ENCODE data around the gene GLYATL2.

GLYATL2 gene

DNA sequence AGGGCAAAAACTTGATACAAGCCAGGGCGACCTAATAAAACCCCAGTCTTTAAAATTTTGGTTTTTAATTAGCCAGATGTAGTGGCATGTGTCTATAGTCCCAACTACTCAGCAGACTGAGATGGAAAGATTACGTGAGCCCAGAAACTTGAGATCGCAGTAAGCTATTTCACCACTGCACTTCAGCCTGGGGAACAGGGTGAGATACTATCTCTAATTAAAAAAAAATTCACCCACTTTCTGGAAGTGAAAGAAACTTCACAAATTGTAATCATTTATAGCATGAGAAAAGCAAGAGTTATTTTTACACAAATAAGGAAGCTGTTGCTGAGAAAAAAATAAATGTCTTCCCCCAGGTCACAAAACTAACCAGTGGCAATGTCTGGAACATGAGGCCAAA lies 882 bp upstream of the GLYATL2 start:
- H3K9me3 ChIP-seq (ENCODE audit: control insufficient read depth, low read length), result no peaks in the 10 kb centered on the region
- no peak overlapping the region for H4K8ac ChIP-seq (ENCODE audit: low read length)

GRCh38 chr11:58837707-58838388 lies 6.7 kb downstream of the GLYATL2 start:
- no peak overlapping the region for H2AFZ ChIP-seq (ENCODE audit: low read depth, low read length)
- H3K9ac ChIP-seq (ENCODE audit: low read length), result no peak overlapping the region
- no peak for DNase-seq
- no peaks in the 10 kb centered on the region for H3K36me3 ChIP-seq (ENCODE audit: control insufficient read depth in 1 of 2, insufficient read depth in 2 of 2, low read depth in 1 of 2, low read length in 2 of 2)
- no peak overlapping the region for H3K18ac ChIP-seq (ENCODE audit: low read depth in 1 of 2, low read length in 2 of 2)
- no peak overlapping the region for H4K91ac ChIP-seq (ENCODE audit: low read length)
- H2BK12ac ChIP-seq (ENCODE audit: low read length in 2 of 2), result no peak overlapping the region
- no peak overlapping the region for H2BK15ac ChIP-seq (ENCODE audit: low read depth, poor library complexity, severe bottlenecking)
- no peaks in the 10 kb centered on the region for H3K79me1 ChIP-seq (replicated peaks; ENCODE audit: low read length, poor library complexity, severe bottlenecking)
- no peak overlapping the region for H3K4me2 ChIP-seq (ENCODE audit: low read length, poor library complexity, severe bottlenecking)
- 82% methylated on average over 5 of the region's 5 CpGs for WGBS
- no peaks in the 10 kb centered on the region for H3K9me3 ChIP-seq (ENCODE audit: control insufficient read depth, low read length)
- H3K27ac ChIP-seq (ENCODE audit: low read length, poor library complexity, severe bottlenecking), result no peak overlapping the region
- H3K14ac ChIP-seq (ENCODE audit: low read length in 2 of 2), result no peak overlapping the region
- no peaks in the 10 kb centered on the region for H3K27me3 ChIP-seq (ENCODE audit: control insufficient read depth in 1 of 2, insufficient read depth in 1 of 2, low read length in 2 of 2)
- H4K8ac ChIP-seq (ENCODE audit: low read length), result no peak overlapping the region
- no peak overlapping the region for H3K4me3 ChIP-seq (ENCODE audit: insufficient read depth in 1 of 2, low read depth in 1 of 2, low read length in 2 of 2)
- no peak overlapping the region for H2BK5ac ChIP-seq (ENCODE audit: low read depth, low read length, poor library complexity, severe bottlenecking)
- H3K4me1 ChIP-seq (ENCODE audit: control insufficient read depth, insufficient read depth, low read depth, low read length), result no peaks in the 10 kb centered on the region
- no peak overlapping the region for H3K23ac ChIP-seq (ENCODE audit: low read length in 2 of 2)
- H2AK5ac ChIP-seq (ENCODE audit: low read length, severe bottlenecking), result no peak overlapping the region
- H3K4ac ChIP-seq (ENCODE audit: low read depth in 1 of 2, low read length in 2 of 2), result no peak overlapping the region
- no peak overlapping the region for H2BK120ac ChIP-seq (ENCODE audit: low read depth, low read length)

More for the DNA sequence above, 882 bp upstream of the GLYATL2 start:
- H3K4me3 ChIP-seq (ENCODE audit: insufficient read depth in 1 of 2, low read depth in 1 of 2, low read length in 2 of 2), result no peak overlapping the region
- H3K36me3 ChIP-seq (ENCODE audit: control insufficient read depth in 1 of 2, insufficient read depth in 2 of 2, low read depth in 1 of 2, low read length in 2 of 2), result no peaks in the 10 kb centered on the region
- no peak overlapping the region for H2BK5ac ChIP-seq (ENCODE audit: low read depth, low read length, poor library complexity, severe bottlenecking)
- H3K79me1 ChIP-seq (replicated peaks; ENCODE audit: low read length, poor library complexity, severe bottlenecking), result no peaks in the 10 kb centered on the region
- H2BK12ac ChIP-seq (ENCODE audit: low read length in 2 of 2), result no peak overlapping the region
- no peak overlapping the region for H2AFZ ChIP-seq (ENCODE audit: low read depth, low read length)
- H3K14ac ChIP-seq (ENCODE audit: low read length in 2 of 2), result no peak overlapping the region
- H3K27me3 ChIP-seq (ENCODE audit: control insufficient read depth in 1 of 2, insufficient read depth in 1 of 2, low read length in 2 of 2), result no peaks in the 10 kb centered on the region
- no peak overlapping the region for H3K18ac ChIP-seq (ENCODE audit: low read depth in 1 of 2, low read length in 2 of 2)
- H3K4ac ChIP-seq (ENCODE audit: low read depth in 1 of 2, low read length in 2 of 2), result no peak overlapping the region
- no peaks in the 10 kb centered on the region for H3K4me1 ChIP-seq (ENCODE audit: control insufficient read depth, insufficient read depth, low read depth, low read length)
- H3K27ac ChIP-seq (ENCODE audit: low read length, poor library complexity, severe bottlenecking), result no peak overlapping the region
- H2BK15ac ChIP-seq (ENCODE audit: low read depth, poor library complexity, severe bottlenecking), result no peak overlapping the region
- no peak overlapping the region for H4K91ac ChIP-seq (ENCODE audit: low read length)
- H3K4me2 ChIP-seq (ENCODE audit: low read length, poor library complexity, severe bottlenecking), result no peak overlapping the region
- no peak overlapping the region for H3K9ac ChIP-seq (ENCODE audit: low read length)
- 94% methylated on average over 2 of the region's 3 CpGs for WGBS
- DNase-seq, result no peak
- no peak overlapping the region for H2BK120ac ChIP-seq (ENCODE audit: low read depth, low read length)
- no peak overlapping the region for H3K23ac ChIP-seq (ENCODE audit: low read length in 2 of 2)
- H2AK5ac ChIP-seq (ENCODE audit: low read length, severe bottlenecking), result no peak overlapping the region

DNA sequence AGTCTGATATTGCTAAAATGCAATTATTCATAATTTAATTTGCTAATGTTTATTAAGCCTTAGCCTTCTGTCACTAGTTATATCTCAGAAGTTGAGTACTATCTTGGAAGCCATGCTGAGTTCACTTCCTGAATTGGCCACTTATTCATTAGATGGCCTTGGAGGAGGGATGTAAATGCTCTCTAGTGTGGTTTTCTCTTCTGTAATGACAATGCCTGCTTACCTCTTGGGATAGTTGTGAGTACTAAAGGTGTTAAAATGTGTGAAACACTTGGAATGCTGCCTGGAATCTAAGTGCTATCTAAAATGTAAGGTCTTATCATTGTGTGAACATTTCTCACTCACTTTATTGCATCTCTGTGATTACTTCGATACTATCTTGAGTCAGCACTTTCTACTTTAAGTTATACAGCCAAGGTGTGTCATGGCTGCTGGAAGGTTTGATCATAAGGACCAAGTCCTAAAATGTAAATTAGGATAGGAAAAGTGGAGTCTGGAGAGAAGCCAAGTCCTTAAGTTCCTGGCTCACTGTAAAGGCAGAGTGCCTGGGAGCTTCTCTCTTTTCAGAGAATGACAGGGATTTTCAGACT lies 12.4 kb downstream of the GLYATL2 start:
- H3K27ac ChIP-seq (ENCODE audit: low read length, poor library complexity, severe bottlenecking), result no peak overlapping the region
- no peaks in the 10 kb centered on the region for H3K36me3 ChIP-seq (ENCODE audit: control insufficient read depth in 1 of 2, insufficient read depth in 2 of 2, low read depth in 1 of 2, low read length in 2 of 2)
- H3K23ac ChIP-seq (ENCODE audit: low read length in 2 of 2), result no peak overlapping the region
- H4K91ac ChIP-seq (ENCODE audit: low read length), result no peak overlapping the region
- H3K79me1 ChIP-seq (replicated peaks; ENCODE audit: low read length, poor library complexity, severe bottlenecking), result no peaks in the 10 kb centered on the region
- H2BK5ac ChIP-seq (ENCODE audit: low read depth, low read length, poor library complexity, severe bottlenecking), result no peak overlapping the region
- no peaks in the 10 kb centered on the region for H3K9me3 ChIP-seq (ENCODE audit: control insufficient read depth, low read length)
- H2BK15ac ChIP-seq (ENCODE audit: low read depth, poor library complexity, severe bottlenecking), result no peak overlapping the region
- no peak overlapping the region for H2AK5ac ChIP-seq (ENCODE audit: low read length, severe bottlenecking)
- no peak overlapping the region for H2BK12ac ChIP-seq (ENCODE audit: low read length in 2 of 2)
- no peaks in the 10 kb centered on the region for H3K27me3 ChIP-seq (ENCODE audit: control insufficient read depth in 1 of 2, insufficient read depth in 1 of 2, low read length in 2 of 2)
- no peaks in the 10 kb centered on the region for H3K4me1 ChIP-seq (ENCODE audit: control insufficient read depth, insufficient read depth, low read depth, low read length)
- no peak overlapping the region for H3K9ac ChIP-seq (ENCODE audit: low read length)
- no peak overlapping the region for H4K8ac ChIP-seq (ENCODE audit: low read length)
- no CpG with 5 or more reads among the region's 1 CpG for WGBS
- H3K4me3 ChIP-seq (ENCODE audit: insufficient read depth in 1 of 2, low read depth in 1 of 2, low read length in 2 of 2), result no peak overlapping the region
- H3K14ac ChIP-seq (ENCODE audit: low read length in 2 of 2), result no peak overlapping the region
- no peak for DNase-seq
- no peak overlapping the region for H3K18ac ChIP-seq (ENCODE audit: low read depth in 1 of 2, low read length in 2 of 2)
- H2AFZ ChIP-seq (ENCODE audit: low read depth, low read length), result no peak overlapping the region
- H2BK120ac ChIP-seq (ENCODE audit: low read depth, low read length), result no peak overlapping the region
- H3K4me2 ChIP-seq (ENCODE audit: low read length, poor library complexity, severe bottlenecking), result no peak overlapping the region
- no peak overlapping the region for H3K4ac ChIP-seq (ENCODE audit: low read depth in 1 of 2, low read length in 2 of 2)

DNA sequence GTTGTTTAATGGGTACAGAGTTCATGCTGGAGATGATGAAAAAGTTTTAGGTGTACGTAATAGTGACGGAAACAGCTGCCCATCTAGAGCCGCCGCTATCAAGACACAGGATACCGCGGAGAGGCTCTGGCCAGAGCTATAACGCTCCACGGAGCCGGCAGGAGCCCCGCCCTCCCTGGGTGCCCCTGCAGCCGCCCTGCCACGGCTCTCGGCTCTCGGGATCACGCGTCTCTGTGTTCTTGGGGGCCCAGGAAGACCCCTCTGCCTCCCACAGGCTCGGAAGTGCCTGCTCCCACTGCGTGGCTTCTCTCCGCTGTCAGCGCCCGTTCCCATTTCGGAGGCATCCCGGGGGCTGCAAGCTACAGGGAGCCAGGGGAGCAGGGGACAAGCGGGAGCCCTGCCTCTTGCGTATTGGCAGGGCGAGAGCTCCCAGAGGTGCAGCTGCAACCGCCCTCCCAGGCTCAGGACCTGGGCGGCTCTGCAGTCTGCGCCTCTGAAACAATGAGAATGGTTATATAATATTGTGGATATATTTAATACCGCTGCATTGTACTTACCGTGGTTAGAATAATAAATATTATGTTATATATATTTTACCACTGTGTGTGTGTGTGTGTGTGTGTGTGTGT lies 13.7 kb downstream of the GLYATL2 start:
- no peak overlapping the region for H3K14ac ChIP-seq (ENCODE audit: low read length in 2 of 2)
- no peak overlapping the region for H3K4ac ChIP-seq (ENCODE audit: low read depth in 1 of 2, low read length in 2 of 2)
- H2BK15ac ChIP-seq (ENCODE audit: low read depth, poor library complexity, severe bottlenecking), result no peak overlapping the region
- no peak for DNase-seq
- no peak overlapping the region for H2BK5ac ChIP-seq (ENCODE audit: low read depth, low read length, poor library complexity, severe bottlenecking)
- no peak overlapping the region for H3K18ac ChIP-seq (ENCODE audit: low read depth in 1 of 2, low read length in 2 of 2)
- no peaks in the 10 kb centered on the region for H3K36me3 ChIP-seq (ENCODE audit: control insufficient read depth in 1 of 2, insufficient read depth in 2 of 2, low read depth in 1 of 2, low read length in 2 of 2)
- H4K8ac ChIP-seq (ENCODE audit: low read length), result no peak overlapping the region
- peaks cover 4% of the 10 kb centered on the region for H3K9me3 ChIP-seq (ENCODE audit: control insufficient read depth, low read length)
- H3K4me2 ChIP-seq (ENCODE audit: low read length, poor library complexity, severe bottlenecking), result no peak overlapping the region
- H2BK120ac ChIP-seq (ENCODE audit: low read depth, low read length), result no peak overlapping the region
- H3K4me1 ChIP-seq (ENCODE audit: control insufficient read depth, insufficient read depth, low read depth, low read length), result no peaks in the 10 kb centered on the region
- H3K9ac ChIP-seq (ENCODE audit: low read length), result no peak overlapping the region
- WGBS, result 83% methylated on average over 24 of the region's 31 CpGs
- no peak overlapping the region for H2AK5ac ChIP-seq (ENCODE audit: low read length, severe bottlenecking)
- H3K27ac ChIP-seq (ENCODE audit: low read length, poor library complexity, severe bottlenecking), result no peak overlapping the region
- no peak overlapping the region for H4K91ac ChIP-seq (ENCODE audit: low read length)
- no peaks in the 10 kb centered on the region for H3K27me3 ChIP-seq (ENCODE audit: control insufficient read depth in 1 of 2, insufficient read depth in 1 of 2, low read length in 2 of 2)
- H2BK12ac ChIP-seq (ENCODE audit: low read length in 2 of 2), result no peak overlapping the region
- no peaks in the 10 kb centered on the region for H3K79me1 ChIP-seq (replicated peaks; ENCODE audit: low read length, poor library complexity, severe bottlenecking)
- no peak overlapping the region for H3K23ac ChIP-seq (ENCODE audit: low read length in 2 of 2)
- H2AFZ ChIP-seq (ENCODE audit: low read depth, low read length), result no peak overlapping the region
- peak overlapping the region in 1 of 2 experiments; percentile 47 for H3K4me3 ChIP-seq (ENCODE audit: insufficient read depth in 1 of 2, low read depth in 1 of 2, low read length in 2 of 2)
